Measurements from ENCODE around the gene BTN3A1.

Gene BTN3A1

GRCh38 chr6:26379292-26379691 is 22.8 kb upstream of the BTN3A1 start:
- in situ Hi-C loops (cut with MboI; ENCODE audit: low sequenced_read_pairs): no loop called here

GRCh38 chr6:26379740-26380139 is 22.3 kb upstream of the BTN3A1 start:
- in situ Hi-C loops (cut with MboI; ENCODE audit: low sequenced_read_pairs): no loop called here

GRCh38 chr6:26380256-26380655 is 21.8 kb upstream of the BTN3A1 start:
- in situ Hi-C loops (cut with MboI; ENCODE audit: low sequenced_read_pairs): no loop called here

- in situ Hi-C loops (cut with MboI; ENCODE audit: low sequenced_read_pairs): no loop called here
Observed at GRCh38 chr6:26382121-26382520, 20.0 kb upstream of the BTN3A1 start.

- in situ Hi-C loops (cut with MboI; ENCODE audit: low sequenced_read_pairs): no loop called here
Observed at GRCh38 chr6:26383624-26384417, 18.3 kb upstream of the BTN3A1 start.

GRCh38 chr6:26385734-26386125 is 16.3 kb upstream of the BTN3A1 start:
- in situ Hi-C loops (cut with MboI; ENCODE audit: low sequenced_read_pairs): no loop called here

GRCh38 chr6:26387565-26387964 is 14.5 kb upstream of the BTN3A1 start:
- in situ Hi-C loops (cut with MboI; ENCODE audit: low sequenced_read_pairs): no loop called here

- in situ Hi-C loops (cut with MboI; ENCODE audit: low sequenced_read_pairs): no loop called here
Observed at GRCh38 chr6:26388014-26388413, 14.1 kb upstream of the BTN3A1 start.

- in situ Hi-C loops (cut with MboI; ENCODE audit: low sequenced_read_pairs): no loop called here
Observed at GRCh38 chr6:26388441-26388840, 13.6 kb upstream of the BTN3A1 start.

GRCh38 chr6:26389349-26389894 is 12.7 kb upstream of the BTN3A1 start:
- in situ Hi-C loops (cut with MboI; ENCODE audit: low sequenced_read_pairs): no loop called here

GRCh38 chr6:26390531-26390930 is 11.5 kb upstream of the BTN3A1 start:
- in situ Hi-C loops (cut with MboI; ENCODE audit: low sequenced_read_pairs): no loop called here

- in situ Hi-C loops (cut with MboI; ENCODE audit: low sequenced_read_pairs): no loop called here
Observed at GRCh38 chr6:26392932-26393636, 9.0 kb upstream of the BTN3A1 start.

GRCh38 chr6:26394289-26394688 is 7.8 kb upstream of the BTN3A1 start:
- in situ Hi-C loops (cut with MboI; ENCODE audit: low sequenced_read_pairs): no loop called here

GRCh38 chr6:26398555-26398954 is 3.5 kb upstream of the BTN3A1 start:
- in situ Hi-C loops (cut with MboI; ENCODE audit: low sequenced_read_pairs): no loop called here

- in situ Hi-C loops (cut with MboI; ENCODE audit: low sequenced_read_pairs): no loop called here
Observed at GRCh38 chr6:26400626-26401025, 1.4 kb upstream of the BTN3A1 start.

- in situ Hi-C loops (cut with MboI; ENCODE audit: low sequenced_read_pairs): no loop called here
Observed at GRCh38 chr6:26401389-26401986, 587 bp upstream of the BTN3A1 start.

- in situ Hi-C loops (cut with MboI; ENCODE audit: low sequenced_read_pairs): no loop called here
Observed at GRCh38 chr6:26403893-26404292, 1.8 kb downstream of the BTN3A1 start.

GRCh38 chr6:26404546-26404945 is 2.5 kb downstream of the BTN3A1 start:
- in situ Hi-C loops (cut with MboI; ENCODE audit: low sequenced_read_pairs): no loop called here

GRCh38 chr6:26408828-26409730 is 7.0 kb downstream of the BTN3A1 start:
- in situ Hi-C loops (cut with MboI; ENCODE audit: low sequenced_read_pairs): no loop called here

GRCh38 chr6:26411751-26412150 is 9.7 kb downstream of the BTN3A1 start:
- in situ Hi-C loops (cut with MboI; ENCODE audit: low sequenced_read_pairs): no loop called here

GRCh38 chr6:26412228-26412627 is 10.2 kb downstream of the BTN3A1 start:
- in situ Hi-C loops (cut with MboI; ENCODE audit: low sequenced_read_pairs): no loop called here

All from HL-60/S4 treated with phorbol 12-myristate 13-acetate at 8.2 ng/mL for 4 days and 3 days (cell line).